HCT116 (cell line): ENCODE measurements around the gene RNGTT.

Experiments
- CTCF ChIP-seq, 3 experiments: fragments of 200-600 bp in 1 of 3; sonication (generic) in 1 of 3; IDR thresholded peaks in 2 of 3; conservative IDR thresholded peaks in 1 of 3; 2 replicates each; pipeline ENCODE4 v1.5.1; 2012 to 2017; ENCODE audit warnings: low read depth in 2 of 3, low read length in 2 of 3, antibody characterized with exemption in 1 of 3, borderline replicate concordance in 1 of 3, control low read depth in 1 of 3, mild to moderate bottlenecking in 1 of 3, mixed read lengths in 1 of 3, mixed run types in 1 of 3, moderate library complexity in 1 of 3; ENCODE audit not compliant: insufficient read depth in 1 of 3
- EZH2 ChIP-seq: fragments of 200-600 bp; sonication (generic); IDR thresholded peaks from 2 replicates; pipeline ENCODE4 v1.6.1; 2017; ENCODE audit warnings: antibody characterized with exemption, mixed run types
- EZH2phosphoT487 ChIP-seq: fragments of 200-600 bp; IDR thresholded peaks from 2 replicates; pipeline ENCODE4 v1.6.1; 2018; ENCODE audit warnings: antibody characterized with exemption, borderline replicate concordance
- JUND ChIP-seq: IDR thresholded peaks from 2 replicates; pipeline ENCODE4 v1.6.1; 2012
- POLR2AphosphoS5 ChIP-seq: IDR thresholded peaks from 2 replicates; pipeline ENCODE4 v1.6.1; 2011; ENCODE audit warnings: mild to moderate bottlenecking, low read depth, low read length, moderate library complexity
- RAD21 ChIP-seq: IDR thresholded peaks from 2 replicates; pipeline ENCODE4 v1.6.1; 2012; ENCODE audit warnings: low read depth, mild to moderate bottlenecking
- SP1 ChIP-seq: IDR thresholded peaks from 2 replicates; pipeline ENCODE4 v1.6.1; 2012; ENCODE audit warnings: low read depth

- no peak for TF ChIP-seq CTCF (IDR thresholded peaks at IDR 0.05 in 2 of 3, conservative IDR thresholded peaks at IDR 0.05 in 1 of 3; ENCODE audit: borderline replicate concordance in 1 of 3, insufficient read depth in 1 of 3, low read depth in 2 of 3, low read length in 2 of 3)
- TF ChIP-seq RAD21, result no peak
- no peak for TF ChIP-seq EZH2
- TF ChIP-seq POLR2AphosphoS5, result no peak
- TF ChIP-seq SP1, result no peak
- TF ChIP-seq JUND, result no peak
- no peak for TF ChIP-seq EZH2phosphoT487
Observed at GRCh38 chr6:88612631-88613030, 350.8 kb downstream of the RNGTT start.
